ENCODE measurements around the gene KMT2B.

- TF ChIP-seq, protein P1, sequence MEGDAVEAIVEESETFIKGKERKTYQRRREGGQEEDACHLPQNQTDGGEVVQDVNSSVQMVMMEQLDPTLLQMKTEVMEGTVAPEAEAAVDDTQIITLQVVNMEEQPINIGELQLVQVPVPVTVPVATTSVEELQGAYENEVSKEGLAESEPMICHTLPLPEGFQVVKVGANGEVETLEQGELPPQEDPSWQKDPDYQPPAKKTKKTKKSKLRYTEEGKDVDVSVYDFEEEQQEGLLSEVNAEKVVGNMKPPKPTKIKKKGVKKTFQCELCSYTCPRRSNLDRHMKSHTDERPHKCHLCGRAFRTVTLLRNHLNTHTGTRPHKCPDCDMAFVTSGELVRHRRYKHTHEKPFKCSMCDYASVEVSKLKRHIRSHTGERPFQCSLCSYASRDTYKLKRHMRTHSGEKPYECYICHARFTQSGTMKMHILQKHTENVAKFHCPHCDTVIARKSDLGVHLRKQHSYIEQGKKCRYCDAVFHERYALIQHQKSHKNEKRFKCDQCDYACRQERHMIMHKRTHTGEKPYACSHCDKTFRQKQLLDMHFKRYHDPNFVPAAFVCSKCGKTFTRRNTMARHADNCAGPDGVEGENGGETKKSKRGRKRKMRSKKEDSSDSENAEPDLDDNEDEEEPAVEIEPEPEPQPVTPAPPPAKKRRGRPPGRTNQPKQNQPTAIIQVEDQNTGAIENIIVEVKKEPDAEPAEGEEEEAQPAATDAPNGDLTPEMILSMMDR (IDR thresholded peaks at IDR 0.05) = no peak
- TF ChIP-seq POLR2A (IDR thresholded peaks at IDR 0.05) = no peak
These were observed 64.8 kb downstream of the KMT2B start for GRCh38 chr19:35782589-35782988.

Measured in lower leg skin (tissue), 3 donors.